Measurements from ENCODE around the gene EPHB1.

EPHB1 gene

GRCh38 chr3:134813618-134814017, 18.6 kb downstream of the EPHB1 start:
- no peak for DNase-seq (ENCODE audit: low read depth)
- no peak for TF ChIP-seq CTCF (conservative IDR thresholded peaks at IDR 0.05; ENCODE audit: control insufficient read depth, insufficient read depth, low read depth, low read length)
- no peak overlapping the region for H3K4me3 ChIP-seq (ENCODE audit: control insufficient read depth, low read depth, low read length)

GRCh38 chr3:134815519-134815918, 20.5 kb downstream of the EPHB1 start:
- H3K4me3 ChIP-seq (ENCODE audit: control insufficient read depth, low read depth, low read length), result no peak overlapping the region
- no peak for DNase-seq (ENCODE audit: low read depth)
- TF ChIP-seq CTCF (conservative IDR thresholded peaks at IDR 0.05; ENCODE audit: control insufficient read depth, insufficient read depth, low read depth, low read length), result no peak

- no peak overlapping the region for H3K4me3 ChIP-seq (ENCODE audit: control insufficient read depth, low read depth, low read length)
- TF ChIP-seq CTCF (conservative IDR thresholded peaks at IDR 0.05; ENCODE audit: control insufficient read depth, insufficient read depth, low read depth, low read length), result no peak
- DNase-seq (ENCODE audit: low read depth), result no peak
These were observed 21.6 kb downstream of the EPHB1 start for GRCh38 chr3:134816623-134817022.

- no peak for TF ChIP-seq CTCF (conservative IDR thresholded peaks at IDR 0.05; ENCODE audit: control insufficient read depth, insufficient read depth, low read depth, low read length)
- no peak overlapping the region for H3K4me3 ChIP-seq (ENCODE audit: control insufficient read depth, low read depth, low read length)
- DNase-seq (ENCODE audit: low read depth), result no peak
These were observed 22.2 kb downstream of the EPHB1 start for GRCh38 chr3:134817297-134817696.

GRCh38 chr3:134820994-134821393, 25.9 kb downstream of the EPHB1 start:
- no peak for DNase-seq (ENCODE audit: low read depth)
- H3K4me3 ChIP-seq (ENCODE audit: control insufficient read depth, low read depth, low read length), result no peak overlapping the region
- no peak for TF ChIP-seq CTCF (conservative IDR thresholded peaks at IDR 0.05; ENCODE audit: control insufficient read depth, insufficient read depth, low read depth, low read length)

GRCh38 chr3:134822090-134822489, 27.0 kb downstream of the EPHB1 start:
- H3K4me3 ChIP-seq (ENCODE audit: control insufficient read depth, low read depth, low read length), result no peak overlapping the region
- no peak for TF ChIP-seq CTCF (conservative IDR thresholded peaks at IDR 0.05; ENCODE audit: control insufficient read depth, insufficient read depth, low read depth, low read length)
- no peak for DNase-seq (ENCODE audit: low read depth)

- no peak overlapping the region for H3K4me3 ChIP-seq (ENCODE audit: control insufficient read depth, low read depth, low read length)
- no peak for TF ChIP-seq CTCF (conservative IDR thresholded peaks at IDR 0.05; ENCODE audit: control insufficient read depth, insufficient read depth, low read depth, low read length)
- DNase-seq (ENCODE audit: low read depth), result peak; percentile 4
These were observed 28.6 kb downstream of the EPHB1 start for GRCh38 chr3:134823679-134824078.

Measured in fibroblast of mammary gland (primary cell).